NT2/D1 (cell line): Measurements from ENCODE around the gene MYMX.

Experiments used
- SUZ12 ChIP-seq: IDR thresholded peaks from 2 replicates; pipeline ENCODE4 v1.6.1; 2011; ENCODE audit not compliant: insufficient read length, insufficient read depth; ENCODE audit errors: extremely low read depth
- YY1 ChIP-seq: IDR thresholded peaks from 2 replicates; pipeline ENCODE4 v1.6.1; 2011; ENCODE audit not compliant: insufficient read length, insufficient read depth
- ZNF274 ChIP-seq: IDR thresholded peaks from 2 replicates; pipeline ENCODE4 v1.6.1; 2011; ENCODE audit warnings: mild to moderate bottlenecking, low read depth, low read length

- TF ChIP-seq YY1 (no peak), ZNF274 (no peak), SUZ12 (no peak)
These were observed 37.1 kb upstream of the MYMX start for GRCh38 chr6:44179648-44180047.
